ENCODE measurements around the gene MYO15A. TPM values are rescaled to one million over a fixed set of nuclear protein-coding genes. Genes with fewer than 3 reads are reported as not detected.
"Not testable (repeated sequence)": the region's sequence is repeated elsewhere in the genome, so short reads cannot be mapped to it uniquely, and the experiment has no call there.

The MYO15A gene
- total and polyA plus RNA-seq, 2 of the 4 experiments (the other 2 are of a cell fraction): 0.18 to 1.1 TPM

- H4K8ac ChIP-seq (ENCODE audit: low read depth in 2 of 2, low read length in 2 of 2): no peak overlapping the region
- no peaks in the 10 kb centered on the region for H3K9me1 ChIP-seq (ENCODE audit: insufficient read depth, low read length)
- CTCF ChIA-PET: no interaction called here
- DNase-seq: no peak
- dilution Hi-C loops (cut with HindIII; ENCODE audit: low sequenced_read_pairs, unreplicated experiment) (no loop called here), intact Hi-C loops (cut with micrococcal nuclease) (no loop called here), in situ Hi-C loops (cut with MboI; ENCODE audit: low sequenced_read_pairs) (no loop called here)
- peaks cover 19% of the 10 kb centered on the region for H3K36me3 ChIP-seq (ENCODE audit: control insufficient read depth, insufficient read depth, low read length)
- H3K79me1 ChIP-seq (ENCODE audit: low read depth in 1 of 2, low read length in 2 of 2): peaks cover 5 to 9% of the 10 kb centered on the region in 2 experiments; a peak in 2 of 4 replicates
- no peak overlapping the region for H2BK120ac ChIP-seq (ENCODE audit: low read depth, low read length)
- no peak overlapping the region for H4K5ac ChIP-seq (ENCODE audit: low read depth, low read length)
- no peak overlapping the region for H2BK20ac ChIP-seq (ENCODE audit: low read depth, low read length)
- H3K4me1 ChIP-seq (ENCODE audit: control insufficient read depth, insufficient read depth, low read length): peaks cover 2% of the 10 kb centered on the region
- BruUV-seq (replicated peaks): no TSS peak
- no peak overlapping the region for H4K91ac ChIP-seq (ENCODE audit: insufficient read depth, low read depth, low read length)
- H2AFZ ChIP-seq (replicated peaks; ENCODE audit: low read length, poor library complexity): no peak overlapping the region
- TF ChIP-seq FOS (IDR thresholded peaks at IDR 0.05; ENCODE audit: low read depth, low read length) (no peak), POLR2A (IDR thresholded peaks at IDR 0.05; ENCODE audit: low read depth, low read length) (no peak), NFE2L2 (IDR thresholded peaks at IDR 0.05; ENCODE audit: low read depth, low read length) (no peak), MXI1 (IDR thresholded peaks at IDR 0.05; ENCODE audit: borderline replicate concordance, low read depth, low read length) (no peak), RAD21 (IDR thresholded peaks at IDR 0.05; ENCODE audit: low read length) (no peak), MAZ (IDR thresholded peaks at IDR 0.05; ENCODE audit: borderline replicate concordance, low read depth, low read length) (no peak), CEBPB (IDR thresholded peaks at IDR 0.05; ENCODE audit: low read depth, low read length) (no peak), MAFK (IDR thresholded peaks at IDR 0.05; ENCODE audit: low read depth, low read length) (no peak), SMC3 (IDR thresholded peaks at IDR 0.05; ENCODE audit: low read depth, low read length) (no peak)
- no peak overlapping the region for H3K4ac ChIP-seq (ENCODE audit: low read depth, low read length)
- no peaks in the 10 kb centered on the region for H3K9me3 ChIP-seq (ENCODE audit: control insufficient read depth, insufficient read depth, low read length)
- ATAC-seq (ENCODE audit: low read depth): no peak
- H2BK5ac ChIP-seq (ENCODE audit: low read depth, low read length, poor library complexity, severe bottlenecking): no peak overlapping the region
- no peaks in the 10 kb centered on the region for H3K27me3 ChIP-seq (ENCODE audit: control insufficient read depth, insufficient read depth, low read length)
- POLR2A ChIA-PET (ENCODE audit: unreplicated experiment): no interaction called here
- no peak overlapping the region for H3K56ac ChIP-seq (ENCODE audit: extremely low read depth, insufficient read depth, low read length)
- no peak overlapping the region for H3K9ac ChIP-seq (ENCODE audit: low read depth, low read length)
- H2BK15ac ChIP-seq (ENCODE audit: low read depth, low read length): no peak overlapping the region
- H2AK5ac ChIP-seq (ENCODE audit: low read depth, low read length): no peak overlapping the region
- no peak overlapping the region for H3K23ac ChIP-seq (ENCODE audit: low read depth, low read length)
- peaks cover 10% of the 10 kb centered on the region for H4K20me1 ChIP-seq (ENCODE audit: insufficient read depth, low read length)
- no peak overlapping the region for H3K18ac ChIP-seq (ENCODE audit: low read depth, low read length)
- no peak overlapping the region for H3K4me3 ChIP-seq (ENCODE audit: insufficient read depth, low read depth, low read length)
- H3K4me2 ChIP-seq (ENCODE audit: low read depth, low read length): no peak overlapping the region
- no CpG with 5 or more reads among the region's 7 CpGs for WGBS, 2 experiments (ENCODE audit: extremely low coverage in 2 of 2, insufficient read length in 1 of 2)
- no peak overlapping the region for H2AK9ac ChIP-seq (replicated peaks; ENCODE audit: low read depth, low read length, poor library complexity)
- H3K14ac ChIP-seq (replicated peaks; ENCODE audit: low read depth, low read length): no peak overlapping the region
- H3K27ac ChIP-seq (ENCODE audit: insufficient read depth, low read length): no peak overlapping the region
Measured at GRCh38 chr17:18213666-18214270, 105.2 kb downstream of the MYO15A start.

GRCh38 chr17:18216906-18217305 is 108.3 kb downstream of the MYO15A start:
- intact Hi-C loops (cut with micrococcal nuclease): loop anchor here (1.0 kb wide), 1 partner anchor 76 kb away; no protein-coding TSS in a partner anchor

More at GRCh38 chr17:18216906-18217305, 108.3 kb downstream of the MYO15A start:
- H4K5ac ChIP-seq (ENCODE audit: low read depth, low read length); dilution Hi-C loops (cut with HindIII; ENCODE audit: low sequenced_read_pairs, unreplicated experiment); H3K14ac ChIP-seq (replicated peaks; ENCODE audit: low read depth, low read length); H3K4me2 ChIP-seq (ENCODE audit: low read depth, low read length); in situ Hi-C loops (cut with MboI; ENCODE audit: low sequenced_read_pairs); H2BK120ac ChIP-seq (ENCODE audit: low read depth, low read length); ATAC-seq (ENCODE audit: low read depth); H2BK15ac ChIP-seq (ENCODE audit: low read depth, low read length); H3K56ac ChIP-seq (ENCODE audit: extremely low read depth, insufficient read depth, low read length); BruUV-seq (replicated peaks); H4K91ac ChIP-seq (ENCODE audit: insufficient read depth, low read depth, low read length); H3K4ac ChIP-seq (ENCODE audit: low read depth, low read length); H3K36me3 ChIP-seq (ENCODE audit: control insufficient read depth, insufficient read depth, low read length); H3K79me1 ChIP-seq (ENCODE audit: low read depth in 1 of 2, low read length in 2 of 2); H3K23ac ChIP-seq (ENCODE audit: low read depth, low read length); H3K9ac ChIP-seq (ENCODE audit: low read depth, low read length); H4K20me1 ChIP-seq (ENCODE audit: insufficient read depth, low read length); POLR2A ChIA-PET (ENCODE audit: unreplicated experiment); CTCF ChIA-PET; H2AK9ac ChIP-seq (replicated peaks; ENCODE audit: low read depth, low read length, poor library complexity); H3K4me3 ChIP-seq (ENCODE audit: insufficient read depth, low read depth, low read length); H2AK5ac ChIP-seq (ENCODE audit: low read depth, low read length); H3K9me3 ChIP-seq (ENCODE audit: control insufficient read depth, insufficient read depth, low read length); H4K8ac ChIP-seq (ENCODE audit: low read depth in 2 of 2, low read length in 2 of 2); H3K27me3 ChIP-seq (ENCODE audit: control insufficient read depth, insufficient read depth, low read length); H3K27ac ChIP-seq (ENCODE audit: insufficient read depth, low read length); H3K18ac ChIP-seq (ENCODE audit: low read depth, low read length); H2BK20ac ChIP-seq (ENCODE audit: low read depth, low read length); H2BK5ac ChIP-seq (ENCODE audit: low read depth, low read length, poor library complexity, severe bottlenecking); DNase-seq; H2AFZ ChIP-seq (replicated peaks; ENCODE audit: low read length, poor library complexity): not testable (repeated sequence)
- WGBS, 2 experiments (ENCODE audit: extremely low coverage in 2 of 2, insufficient read length in 1 of 2): 74% methylated on average over 5 of the region's 11 CpGs; no CpG with 5 or more reads in 1 of the 2 experiments
- peaks cover 14% of the 10 kb centered on the region for H3K9me1 ChIP-seq (ENCODE audit: insufficient read depth, low read length)
- peaks cover 12% of the 10 kb centered on the region for H3K4me1 ChIP-seq (ENCODE audit: control insufficient read depth, insufficient read depth, low read length)
